HFFc6 (cell line): ENCODE data around the gene TECR. TPM values are rescaled to one million over a fixed set of nuclear protein-coding genes. Genes with fewer than 3 reads are reported as not detected.

Experiments used
- DNase-seq: peaks from one replicate; pipeline ENCODE4 v3.0.0-alpha.2; 2018
- H3K27ac Mint-ChIP-seq: 2 replicates; pipeline ENCODE4 v1.8.0; 2020; ENCODE audit warnings: mild to moderate bottlenecking, mixed read lengths
- H3K27me3 Mint-ChIP-seq: 2 replicates; pipeline ENCODE4 v1.8.0; 2021; ENCODE audit warnings: mild to moderate bottlenecking, moderate library complexity, mixed read lengths; ENCODE audit not compliant: insufficient read depth
- H3K36me3 Mint-ChIP-seq: 2 replicates; pipeline ENCODE4 v1.8.0; 2021; ENCODE audit warnings: low read depth, mixed read lengths
- H3K4me1 Mint-ChIP-seq: 2 replicates; pipeline ENCODE4 v1.8.0; 2020; ENCODE audit warnings: low read depth, mixed read lengths
- H3K4me3 Mint-ChIP-seq: 2 replicates; pipeline ENCODE4 v1.8.0; 2020; ENCODE audit warnings: mild to moderate bottlenecking, moderate library complexity, mixed read lengths
- H3K9me3 Mint-ChIP-seq: 2 replicates; pipeline ENCODE4 v1.8.0; 2020; ENCODE audit warnings: mild to moderate bottlenecking, mixed read lengths
- CTCF ChIP-seq: fragments of 200-600 bp; sonication (generic); IDR thresholded peaks from 2 replicates; pipeline ENCODE4 v1.5.0; 2021; ENCODE audit warnings: antibody characterized with exemption, mild to moderate bottlenecking
- total RNA-seq, 6 experiments: library from RNA; stranded (reverse); fragmentation: NEBNext Ultra II Directional; extraction: Animal tissue kit (Norgen Biotek cat#: 25700); gene quantifications; 2 replicates in 1 of 6; 3 replicates in 5 of 6; pipeline ENCODE4 v1.2.3, GENCODE V29; 2021

The TECR gene
- total RNA-seq, 6 experiments from 2014 or later: 101 to 132 (median 118) TPM

GRCh38 chr19:14553042-14553938 lies 23.9 kb downstream of the TECR start:
- Mint-ChIP-seq H3K4me3 (no peak overlapping the region), H3K27ac (no peak overlapping the region), H3K4me1 (peaks cover 14% of the 10 kb centered on the region), H3K27me3 (peaks cover 2% of the 10 kb centered on the region; the same call in 1 of the 2 replicates), H3K9me3 (no peaks in the 10 kb centered on the region), H3K36me3 (peaks cover 4% of the 10 kb centered on the region; the same call in 1 of the 2 replicates)
- TF ChIP-seq CTCF: no peak
- DNase-seq: no peak

GRCh38 chr19:14553939-14554243 lies 24.5 kb downstream of the TECR start:
- Mint-ChIP-seq H3K9me3 (no peaks in the 10 kb centered on the region), H3K27me3 (peaks cover 2% of the 10 kb centered on the region; the same call in 1 of the 2 replicates), H3K27ac (no peak overlapping the region), H3K4me1 (peaks cover 14% of the 10 kb centered on the region), H3K4me3 (no peak overlapping the region), H3K36me3 (peaks cover 4% of the 10 kb centered on the region; the same call in 1 of the 2 replicates)
- TF ChIP-seq CTCF: no peak
- no peak for DNase-seq

GRCh38 chr19:14554382-14554812 lies 25.0 kb downstream of the TECR start:
- no peak for DNase-seq
- peaks cover 14% of the 10 kb centered on the region for H3K4me1 Mint-ChIP-seq
- peaks cover 4% of the 10 kb centered on the region; the same call in 1 of the 2 replicates for H3K36me3 Mint-ChIP-seq
- H3K9me3 Mint-ChIP-seq: no peaks in the 10 kb centered on the region
- no peak overlapping the region for H3K27ac Mint-ChIP-seq
- 0 out of 2 replicates have a peak, but pooled peaks have one; percentile 16 for TF ChIP-seq CTCF
- peaks cover 2% of the 10 kb centered on the region; the same call in 1 of the 2 replicates for H3K27me3 Mint-ChIP-seq
- no peak overlapping the region for H3K4me3 Mint-ChIP-seq

GRCh38 chr19:14555918-14556661 lies 26.7 kb downstream of the TECR start:
- Mint-ChIP-seq H3K4me3 (peak overlapping the region; percentile 10), H3K9me3 (no peaks in the 10 kb centered on the region), H3K27ac (peak overlapping the region; percentile 90), H3K36me3 (no peaks in the 10 kb centered on the region), H3K27me3 (peaks cover 2% of the 10 kb centered on the region; the same call in 1 of the 2 replicates), H3K4me1 (peaks cover 14% of the 10 kb centered on the region)
- peak; percentile 65 for DNase-seq
- no peak for TF ChIP-seq CTCF

- H3K27ac Mint-ChIP-seq: peak overlapping the region; percentile 90
- TF ChIP-seq CTCF: peak; percentile 97
- H3K4me1 Mint-ChIP-seq: peaks cover 14% of the 10 kb centered on the region
- H3K27me3 Mint-ChIP-seq: peaks cover 2% of the 10 kb centered on the region; the same call in 1 of the 2 replicates
- no peaks in the 10 kb centered on the region for H3K36me3 Mint-ChIP-seq
- H3K9me3 Mint-ChIP-seq: no peaks in the 10 kb centered on the region
- peak overlapping the region; percentile 10 for H3K4me3 Mint-ChIP-seq
- DNase-seq: peak; percentile 71
These were observed 27.3 kb downstream of the TECR start for GRCh38 chr19:14556662-14557188.
